ENCODE data around the gene UBQLNL.

DNA sequence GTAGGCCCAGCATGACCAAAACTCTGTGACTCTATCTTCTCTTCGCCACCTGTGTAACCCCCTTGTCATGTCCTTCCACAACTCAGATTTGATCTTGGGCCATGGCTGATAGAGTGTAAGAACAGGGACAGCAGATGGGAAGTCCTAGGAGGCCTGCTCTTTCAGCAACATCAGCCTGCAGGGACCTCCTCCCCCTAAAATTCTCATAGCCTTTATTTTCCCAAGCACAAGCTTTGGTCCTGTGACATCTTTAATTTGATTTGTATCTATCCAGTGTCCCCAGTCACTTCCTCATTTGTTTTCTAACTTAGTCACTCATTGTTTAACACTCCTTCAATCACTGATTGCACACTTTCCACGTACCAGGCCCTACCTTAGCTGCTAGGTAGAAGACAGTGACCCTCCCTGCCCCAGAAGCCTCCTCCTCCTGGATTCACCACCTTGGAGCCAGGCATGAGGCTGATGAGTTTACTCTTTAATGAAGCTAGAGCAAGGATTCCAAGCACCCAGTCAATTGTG, 12.0 kb downstream of the UBQLNL start:
- TF ChIP-seq EP300 (IDR thresholded peaks at IDR 0.05): no peak
- no peak for TF ChIP-seq POLR2A (IDR thresholded peaks at IDR 0.05)
